Measurements from ENCODE around the gene IFT81.

- TF ChIP-seq CEBPB (IDR thresholded peaks at IDR 0.05) (no peak), CREB1 (IDR thresholded peaks at IDR 0.05; ENCODE audit: low read depth) (no peak), RAD21 (IDR thresholded peaks at IDR 0.05; ENCODE audit: low read depth) (no peak), TAF1 (IDR thresholded peaks at IDR 0.05; ENCODE audit: low read depth) (no peak), EGR1 (IDR thresholded peaks at IDR 0.05) (no peak), TCF12 (IDR thresholded peaks at IDR 0.05; ENCODE audit: low read depth) (no peak), YY1 (IDR thresholded peaks at IDR 0.05; ENCODE audit: low read depth) (no peak), EP300 (IDR thresholded peaks at IDR 0.05; ENCODE audit: borderline replicate concordance) (no peak), MAX (IDR thresholded peaks at IDR 0.05) (no peak), TEAD4 (IDR thresholded peaks at IDR 0.05) (no peak), FOXM1 (IDR thresholded peaks at IDR 0.05; ENCODE audit: borderline replicate concordance, low read depth) (no peak)
- TF ChIP-seq, protein P1, sequence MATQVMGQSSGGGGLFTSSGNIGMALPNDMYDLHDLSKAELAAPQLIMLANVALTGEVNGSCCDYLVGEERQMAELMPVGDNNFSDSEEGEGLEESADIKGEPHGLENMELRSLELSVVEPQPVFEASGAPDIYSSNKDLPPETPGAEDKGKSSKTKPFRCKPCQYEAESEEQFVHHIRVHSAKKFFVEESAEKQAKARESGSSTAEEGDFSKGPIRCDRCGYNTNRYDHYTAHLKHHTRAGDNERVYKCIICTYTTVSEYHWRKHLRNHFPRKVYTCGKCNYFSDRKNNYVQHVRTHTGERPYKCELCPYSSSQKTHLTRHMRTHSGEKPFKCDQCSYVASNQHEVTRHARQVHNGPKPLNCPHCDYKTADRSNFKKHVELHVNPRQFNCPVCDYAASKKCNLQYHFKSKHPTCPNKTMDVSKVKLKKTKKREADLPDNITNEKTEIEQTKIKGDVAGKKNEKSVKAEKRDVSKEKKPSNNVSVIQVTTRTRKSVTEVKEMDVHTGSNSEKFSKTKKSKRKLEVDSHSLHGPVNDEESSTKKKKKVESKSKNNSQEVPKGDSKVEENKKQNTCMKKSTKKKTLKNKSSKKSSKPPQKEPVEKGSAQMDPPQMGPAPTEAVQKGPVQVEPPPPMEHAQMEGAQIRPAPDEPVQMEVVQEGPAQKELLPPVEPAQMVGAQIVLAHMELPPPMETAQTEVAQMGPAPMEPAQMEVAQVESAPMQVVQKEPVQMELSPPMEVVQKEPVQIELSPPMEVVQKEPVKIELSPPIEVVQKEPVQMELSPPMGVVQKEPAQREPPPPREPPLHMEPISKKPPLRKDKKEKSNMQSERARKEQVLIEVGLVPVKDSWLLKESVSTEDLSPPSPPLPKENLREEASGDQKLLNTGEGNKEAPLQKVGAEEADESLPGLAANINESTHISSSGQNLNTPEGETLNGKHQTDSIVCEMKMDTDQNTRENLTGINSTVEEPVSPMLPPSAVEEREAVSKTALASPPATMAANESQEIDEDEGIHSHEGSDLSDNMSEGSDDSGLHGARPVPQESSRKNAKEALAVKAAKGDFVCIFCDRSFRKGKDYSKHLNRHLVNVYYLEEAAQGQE (IDR thresholded peaks at IDR 0.05; ENCODE audit: low read depth), result no peak
Observed at GRCh38 chr12:110079477-110080400, 44.4 kb upstream of the IFT81 start.

Measured in Ishikawa (cell line).